ENCODE results near the gene TSBP1.
"Not testable (repeated sequence)": the region's sequence is repeated elsewhere in the genome, so short reads cannot be mapped to it uniquely, and the experiment has no call there.

Gene TSBP1

DNA sequence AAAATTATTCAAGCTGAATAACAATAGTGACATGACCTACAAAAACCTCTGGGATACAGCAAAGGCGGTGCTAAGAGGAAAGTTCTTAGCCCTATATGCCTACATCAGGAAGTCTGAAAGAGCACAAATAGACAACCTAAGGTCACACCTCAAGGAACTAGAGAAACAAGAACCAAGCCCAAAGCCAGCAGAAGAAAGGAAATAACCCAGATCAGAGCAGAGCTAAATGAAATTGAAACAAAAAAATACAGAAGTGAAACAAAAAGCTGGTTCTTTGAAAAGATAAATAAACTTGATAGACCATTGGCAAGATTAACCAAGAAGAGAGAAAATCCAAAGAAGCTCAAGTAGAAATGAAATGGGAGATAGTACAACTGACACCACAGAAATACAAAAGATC, 100.3 kb downstream of the TSBP1 start:
- DNase-seq, result no peak

DNA sequence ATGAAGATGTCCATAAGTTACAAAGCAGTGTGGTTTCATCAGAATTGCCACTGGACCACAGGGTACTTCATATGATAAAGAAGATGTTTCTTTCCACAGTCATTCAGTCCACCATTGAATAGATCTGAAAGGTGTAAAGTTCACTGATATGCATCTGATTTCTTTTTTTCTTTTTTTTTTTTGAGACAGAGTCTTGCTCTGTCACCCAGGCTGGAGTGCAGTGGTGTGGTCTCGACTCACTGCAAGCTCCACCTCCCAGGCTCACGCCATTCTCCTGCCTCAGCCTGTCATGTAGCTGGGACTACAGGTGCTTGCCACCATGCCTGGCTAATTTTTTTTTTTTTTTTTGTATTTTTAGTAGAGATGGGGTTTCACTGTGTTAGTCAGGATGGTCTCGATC, 103.2 kb downstream of the TSBP1 start:
- not testable (repeated sequence) for DNase-seq

DNA sequence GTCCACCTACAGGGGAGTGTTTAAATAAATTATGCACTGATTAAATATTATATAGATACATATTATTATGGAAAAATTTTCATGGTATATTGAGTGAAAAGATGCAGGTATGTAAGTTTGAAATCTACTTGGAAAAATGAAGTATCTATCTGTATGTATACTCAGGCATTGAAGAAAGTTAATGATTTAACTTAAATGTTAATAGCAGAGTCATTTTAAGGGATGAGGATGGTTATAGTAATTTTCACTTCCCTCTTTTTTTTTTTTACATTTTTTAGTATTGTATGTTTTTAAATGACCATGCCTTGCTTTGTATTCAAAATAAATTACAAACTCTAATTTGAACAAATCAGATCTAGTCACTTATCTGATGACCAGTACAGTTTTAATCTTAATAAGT, 104.7 kb downstream of the TSBP1 start:
- DNase-seq, result no peak

DNA sequence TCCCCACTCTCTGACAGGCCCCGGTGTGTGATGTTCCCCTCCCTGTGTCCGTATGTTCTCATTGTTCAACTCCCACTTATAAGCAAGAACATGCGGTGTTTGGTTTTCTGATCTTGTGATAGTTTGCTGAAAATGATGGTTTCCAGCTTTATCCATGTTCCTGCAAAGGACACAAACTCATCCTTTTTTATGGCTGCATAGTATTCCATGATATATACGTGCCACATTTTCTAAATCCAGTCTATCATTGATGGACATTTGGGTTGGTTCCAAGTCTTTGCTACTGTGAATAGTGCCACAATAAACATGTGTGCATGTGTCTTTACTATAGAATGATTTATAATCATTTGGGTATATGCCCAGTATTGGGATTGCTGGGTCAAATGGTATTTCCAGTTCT, 114.4 kb downstream of the TSBP1 start:
- DNase-seq, result not testable (repeated sequence)

DNA sequence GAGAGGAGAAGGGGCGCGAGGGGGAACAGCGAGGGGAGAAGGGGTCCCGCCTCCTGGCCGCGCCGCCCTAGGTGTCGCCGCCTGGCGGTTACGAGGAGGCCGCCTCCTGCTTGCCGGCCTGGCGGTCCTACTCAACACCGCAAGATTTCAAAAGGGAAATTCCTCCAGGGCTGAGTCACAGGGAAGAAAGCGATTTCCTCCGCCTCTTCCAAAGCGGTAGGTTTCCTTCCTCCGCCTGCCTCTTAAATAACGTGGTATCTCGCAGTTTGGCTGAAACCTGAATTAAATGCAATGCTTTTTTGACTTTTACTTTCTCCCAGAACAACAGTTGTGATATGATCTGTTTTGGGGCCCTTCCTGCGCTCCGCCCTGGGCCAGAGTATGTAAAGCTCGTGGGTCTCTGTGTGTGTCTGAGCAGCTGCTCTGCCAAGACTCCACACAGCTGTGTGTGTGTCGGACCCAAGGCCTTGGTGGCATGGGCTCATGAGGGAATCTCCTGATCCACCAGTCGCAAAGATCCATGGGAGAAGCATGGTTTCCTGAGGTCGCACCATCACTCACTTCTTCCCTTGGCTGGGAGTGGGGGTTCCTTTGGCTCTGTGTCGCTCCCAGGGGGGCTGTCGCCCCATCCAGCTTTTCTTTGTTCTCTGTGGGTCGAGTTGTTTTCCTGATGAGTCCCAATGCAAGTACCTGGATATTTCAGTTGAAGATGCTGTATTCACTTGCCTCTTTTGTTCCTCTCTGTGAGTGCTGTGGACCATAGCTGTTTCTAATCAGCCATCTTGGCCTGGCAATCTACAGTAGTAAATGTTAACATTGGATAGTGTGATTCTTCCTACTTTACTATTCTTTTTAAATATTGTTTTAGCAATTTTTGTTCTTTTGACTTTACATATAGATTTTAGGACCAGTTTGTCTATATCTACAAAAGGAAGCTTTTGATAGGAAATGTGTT, 116.2 kb downstream of the TSBP1 start:
- peak; percentile 65 for DNase-seq

DNA sequence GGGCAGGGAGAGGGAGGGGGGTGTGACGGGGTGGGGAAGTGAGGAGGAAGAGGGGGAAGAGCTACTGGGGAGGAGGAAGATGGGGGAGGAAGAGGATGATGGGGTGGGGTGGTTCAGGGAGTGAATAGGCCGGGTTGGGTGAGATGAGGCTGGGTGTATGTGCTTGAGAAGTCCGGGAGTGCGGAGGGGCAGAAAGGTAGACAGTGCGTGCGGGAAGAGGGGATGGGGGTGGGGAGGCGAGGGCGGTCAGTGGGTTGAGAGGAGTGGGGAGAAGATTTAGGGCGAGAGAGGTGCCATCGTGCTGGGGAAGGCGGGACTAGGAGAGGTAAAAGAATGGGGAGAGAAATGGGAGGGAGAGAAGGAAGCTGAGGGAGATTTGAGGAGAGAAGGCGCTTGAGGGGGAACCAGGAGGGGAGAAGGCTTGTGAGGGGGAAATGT, 116.9 kb downstream of the TSBP1 start:
- peak; percentile 5 for DNase-seq

DNA sequence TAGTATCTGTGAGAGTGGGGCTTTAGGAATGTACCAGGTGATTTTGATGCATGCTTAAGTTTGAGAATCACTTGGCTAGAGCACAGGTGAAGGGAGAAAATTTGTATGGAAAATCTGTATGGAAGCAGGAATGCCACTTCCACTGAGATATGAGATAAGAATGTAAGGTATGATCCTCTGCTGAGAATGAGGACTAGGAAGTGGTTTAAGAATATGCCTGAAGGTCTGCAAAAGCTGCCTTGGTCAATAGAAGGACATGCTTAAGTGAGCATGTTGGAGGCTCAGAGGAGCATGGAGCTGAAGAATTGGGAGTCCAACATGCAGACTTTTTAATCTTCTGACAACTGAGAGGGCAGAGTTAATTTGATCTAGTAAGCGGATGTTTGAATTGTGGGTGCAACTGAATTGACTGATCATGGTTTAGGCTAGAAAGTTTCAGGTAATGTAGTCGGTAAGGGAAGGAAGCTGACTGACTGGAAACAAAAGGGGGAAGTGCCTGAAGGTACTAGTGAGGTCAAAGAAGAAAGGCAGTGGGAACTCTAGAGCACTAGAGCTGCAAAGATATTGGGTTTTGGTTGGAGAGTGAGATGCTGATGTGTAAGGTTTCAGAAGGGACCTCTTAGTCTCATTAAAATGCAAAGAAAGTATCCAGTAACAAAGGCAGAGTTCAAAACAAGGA, 119.2 kb downstream of the TSBP1 start:
- DNase-seq, result no peak

DNA sequence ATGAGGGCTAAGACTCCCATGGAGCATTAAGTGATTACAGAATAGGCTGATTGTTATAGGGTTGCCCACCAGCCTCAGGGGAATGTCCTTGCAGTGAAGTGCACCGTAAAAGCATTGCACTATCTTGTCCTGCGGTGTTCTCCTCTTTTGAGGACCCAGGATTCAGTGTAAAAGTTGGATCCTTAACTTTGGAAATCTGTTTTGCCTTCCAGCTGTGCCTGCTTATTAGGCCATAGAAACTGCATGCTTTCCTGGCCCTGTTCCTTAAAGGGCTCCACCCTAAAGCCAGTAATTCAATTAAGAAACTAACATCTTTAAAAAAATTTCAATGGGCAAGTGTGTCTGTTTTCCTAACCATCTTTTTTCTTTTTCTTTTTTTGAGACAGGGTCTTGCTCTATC, 122.4 kb downstream of the TSBP1 start:
- no peak for DNase-seq

DNA sequence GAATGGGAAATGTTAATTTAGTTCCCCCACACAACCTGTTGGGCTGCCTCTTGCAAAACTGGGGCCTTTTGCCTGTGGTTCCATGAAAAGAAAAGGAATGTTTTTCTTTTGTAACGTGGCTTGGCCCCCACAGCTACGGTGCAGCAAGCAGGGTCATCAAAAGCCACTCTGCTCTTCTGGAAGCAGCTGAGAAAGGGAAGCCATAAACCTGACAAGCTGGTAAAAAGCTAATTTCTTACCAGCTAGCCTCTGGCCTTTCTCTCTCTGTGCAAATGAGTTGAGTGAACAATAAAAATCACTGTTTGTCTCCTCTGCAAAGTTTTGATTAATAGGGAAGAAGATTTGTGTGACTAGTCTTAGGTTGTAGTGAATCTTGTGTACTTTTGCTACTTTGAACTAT, 124.3 kb downstream of the TSBP1 start:
- no peak for DNase-seq

DNA sequence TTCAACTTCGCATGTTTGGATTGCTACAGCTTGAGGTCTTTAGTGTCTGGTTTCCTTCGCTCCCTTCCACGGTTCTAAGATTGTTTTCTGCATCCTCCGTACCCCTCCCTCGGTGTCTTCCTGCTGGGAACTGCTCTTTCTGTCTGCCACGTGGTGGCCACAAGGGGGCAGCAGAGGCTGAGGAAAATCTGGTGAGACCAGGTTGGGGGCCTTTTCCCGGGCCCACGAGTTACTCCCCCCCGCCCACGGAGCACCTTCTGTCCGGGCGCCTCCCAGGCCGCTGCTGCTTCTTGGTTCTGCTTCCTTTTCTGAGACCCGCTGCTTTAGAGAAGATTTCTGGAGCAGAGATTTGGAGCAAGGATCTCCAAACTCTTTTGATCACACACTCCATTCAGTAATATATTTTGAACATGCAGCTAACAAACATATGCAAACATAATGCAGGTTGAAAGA, 126.7 kb downstream of the TSBP1 start:
- peak; percentile 85 for DNase-seq

DNA sequence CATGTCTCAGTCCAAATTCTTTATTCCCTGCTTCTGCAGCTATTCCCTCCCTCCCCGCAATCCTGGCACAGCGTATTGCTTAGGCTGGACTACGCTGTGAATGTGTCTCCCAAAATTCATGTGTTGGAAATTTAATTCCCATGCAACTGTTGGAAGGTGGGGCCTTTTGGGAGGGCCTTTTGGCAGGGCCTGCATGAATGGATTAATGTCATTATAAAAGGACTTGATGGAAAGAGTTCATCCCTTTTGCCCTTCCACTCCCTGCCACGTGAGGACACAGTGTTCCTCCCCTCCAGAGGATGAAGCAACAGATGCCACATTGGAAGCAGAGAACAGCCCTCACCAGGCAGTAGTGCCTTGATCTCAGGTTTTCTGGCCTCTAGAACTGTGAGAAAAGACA, 127.4 kb downstream of the TSBP1 start:
- no peak for DNase-seq

All from CD4-positive, alpha-beta T cell treated with Interleukin-17A for 4 hours (primary cell).